GM13976 (cell line): ENCODE measurements around the gene MTMR4.
"Not testable (repeated sequence)": the region's sequence is repeated elsewhere in the genome, so short reads cannot be mapped to it uniquely, and the experiment has no call there.

Experiments used
- DNase-seq: peaks from one replicate; pipeline ENCODE4 v3.0.0; 2012; ENCODE audit warnings: low spot score
- in situ Hi-C: fragments of 300-500 bp; cut with MboI; formaldehyde crosslinking; loops from one replicate; pipeline ENCODE4 v1.12.0; 2022; ENCODE audit warnings: low sequenced_read_pairs, mixed read lengths, inconsistent platforms; ENCODE audit not compliant: unreplicated experiment
- TF ChIP-seq, protein P1 (sequence below): IDR thresholded peaks from 2 replicates; pipeline ENCODE4 v1.5.1; 2012; ENCODE audit warnings: borderline replicate concordance, mild to moderate bottlenecking; ENCODE audit not compliant: insufficient read depth; ENCODE audit errors: extremely low read depth, missing control alignments, control extremely low read depth

Gene MTMR4

GRCh38 chr17:58487589-58488427 is 26.6 kb downstream of the MTMR4 start, which contains the start of gene HSF5:
Gene HSF5 (minus strand): TSS chr17:58488408. CDS start chr17:58488274, 134 bp downstream.
- DNase-seq: peak; percentile 66
- in situ Hi-C loops: no loop called here
- TF ChIP-seq, protein P1, sequence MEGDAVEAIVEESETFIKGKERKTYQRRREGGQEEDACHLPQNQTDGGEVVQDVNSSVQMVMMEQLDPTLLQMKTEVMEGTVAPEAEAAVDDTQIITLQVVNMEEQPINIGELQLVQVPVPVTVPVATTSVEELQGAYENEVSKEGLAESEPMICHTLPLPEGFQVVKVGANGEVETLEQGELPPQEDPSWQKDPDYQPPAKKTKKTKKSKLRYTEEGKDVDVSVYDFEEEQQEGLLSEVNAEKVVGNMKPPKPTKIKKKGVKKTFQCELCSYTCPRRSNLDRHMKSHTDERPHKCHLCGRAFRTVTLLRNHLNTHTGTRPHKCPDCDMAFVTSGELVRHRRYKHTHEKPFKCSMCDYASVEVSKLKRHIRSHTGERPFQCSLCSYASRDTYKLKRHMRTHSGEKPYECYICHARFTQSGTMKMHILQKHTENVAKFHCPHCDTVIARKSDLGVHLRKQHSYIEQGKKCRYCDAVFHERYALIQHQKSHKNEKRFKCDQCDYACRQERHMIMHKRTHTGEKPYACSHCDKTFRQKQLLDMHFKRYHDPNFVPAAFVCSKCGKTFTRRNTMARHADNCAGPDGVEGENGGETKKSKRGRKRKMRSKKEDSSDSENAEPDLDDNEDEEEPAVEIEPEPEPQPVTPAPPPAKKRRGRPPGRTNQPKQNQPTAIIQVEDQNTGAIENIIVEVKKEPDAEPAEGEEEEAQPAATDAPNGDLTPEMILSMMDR: peak; percentile 48

- TF ChIP-seq, protein P1: no peak
- no peak for DNase-seq
- in situ Hi-C loops: no loop called here
These were observed 29.8 kb downstream of the MTMR4 start for GRCh38 chr17:58484600-58484999.

DNA sequence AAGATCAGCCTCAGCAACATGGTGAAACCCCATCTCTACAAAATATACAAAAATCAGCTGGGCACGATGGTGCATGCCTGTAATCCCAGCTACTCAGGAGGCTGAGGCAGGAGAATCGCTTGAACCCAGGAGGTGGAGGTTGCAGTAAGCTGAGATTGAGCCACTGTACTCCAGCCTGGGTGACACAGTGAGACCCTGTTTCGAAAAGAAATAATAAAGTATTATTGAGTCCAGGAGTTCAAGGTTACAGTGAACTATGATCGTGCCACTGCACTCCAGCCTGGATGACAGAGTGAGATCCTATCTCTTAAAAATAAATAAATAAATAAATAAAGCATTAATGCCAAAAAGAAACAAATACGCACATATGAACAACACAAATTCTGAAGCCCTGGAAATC is 32.6 kb downstream of the MTMR4 start:
- DNase-seq, in situ Hi-C loops: not testable (repeated sequence)

- no peak for DNase-seq
- in situ Hi-C loops: no loop called here
- TF ChIP-seq, protein P1: no peak
These were observed 34.3 kb downstream of the MTMR4 start for GRCh38 chr17:58480090-58480489.

GRCh38 chr17:58476812-58477211 is 37.6 kb downstream of the MTMR4 start:
- DNase-seq: no peak
- TF ChIP-seq, protein P1: no peak
- in situ Hi-C loops: no loop called here

- TF ChIP-seq, protein P1: no peak
- in situ Hi-C loops: no loop called here
- DNase-seq: no peak
These were observed 38.5 kb downstream of the MTMR4 start for GRCh38 chr17:58475985-58476384.

DNA sequence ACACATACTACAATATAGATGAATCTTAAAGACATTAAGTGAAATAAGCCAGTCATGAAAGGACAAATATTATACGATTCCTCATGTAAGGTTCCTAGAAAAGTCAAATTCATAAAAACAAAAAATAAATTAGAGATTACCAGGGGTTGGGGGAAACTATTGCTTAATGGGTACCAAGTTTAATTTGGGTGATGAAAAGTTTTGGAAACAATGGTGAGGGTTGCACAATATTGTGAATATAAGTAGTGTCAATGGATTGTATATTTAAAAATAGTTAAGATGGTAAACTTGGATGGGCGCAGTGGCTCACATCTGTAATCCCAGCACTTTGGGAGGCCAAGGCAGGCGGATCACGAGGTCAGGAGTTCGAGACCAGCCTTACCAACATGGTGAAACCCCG is 44.1 kb downstream of the MTMR4 start:
- in situ Hi-C loops: no loop called here
- DNase-seq: no peak
- TF ChIP-seq, protein P1: no peak
